Right forelimb (tissue), 1 donor: ENCODE results near the gene BCAT1.
A peak's percentile ranks its signal among the peaks of the same experiment; 100 is the strongest.
"Not testable (repeated sequence)": the region's sequence is repeated elsewhere in the genome, so short reads cannot be mapped to it uniquely, and the experiment has no call there.

ENCODE experiments used
- DNase-seq: peaks from one replicate; pipeline ENCODE4 v3.0.0-alpha.2; 2018

BCAT1 gene

GRCh38 chr12:24955853-24956252 lies 7.0 kb upstream of the BCAT1 start:
- no peak for DNase-seq

DNA sequence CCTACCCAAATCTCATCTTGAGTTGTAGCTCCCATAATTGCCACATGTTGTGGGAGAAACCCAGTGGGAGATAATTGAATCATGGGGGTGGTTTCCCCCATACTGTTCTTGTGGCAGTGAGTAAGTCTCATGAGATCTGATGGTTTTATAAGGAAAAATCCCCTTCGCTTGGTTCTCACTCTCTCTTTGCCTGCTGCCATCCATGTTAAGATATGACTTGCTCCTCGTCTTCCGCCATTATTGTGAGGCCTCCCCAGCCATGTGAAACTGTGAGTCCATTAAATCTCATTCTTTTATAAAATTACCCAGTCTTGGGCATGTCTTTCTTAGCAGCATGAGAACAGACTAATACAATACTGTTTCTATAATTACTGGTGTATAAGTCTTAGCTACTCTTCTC lies 6.5 kb upstream of the BCAT1 start:
- no peak for DNase-seq

GRCh38 chr12:24954261-24954660 lies 5.4 kb upstream of the BCAT1 start:
- DNase-seq, result no peak

GRCh38 chr12:24952389-24952788 lies 3.5 kb upstream of the BCAT1 start:
- no peak for DNase-seq

GRCh38 chr12:24950231-24950834 lies 1.4 kb upstream of the BCAT1 start:
- no peak for DNase-seq

DNA sequence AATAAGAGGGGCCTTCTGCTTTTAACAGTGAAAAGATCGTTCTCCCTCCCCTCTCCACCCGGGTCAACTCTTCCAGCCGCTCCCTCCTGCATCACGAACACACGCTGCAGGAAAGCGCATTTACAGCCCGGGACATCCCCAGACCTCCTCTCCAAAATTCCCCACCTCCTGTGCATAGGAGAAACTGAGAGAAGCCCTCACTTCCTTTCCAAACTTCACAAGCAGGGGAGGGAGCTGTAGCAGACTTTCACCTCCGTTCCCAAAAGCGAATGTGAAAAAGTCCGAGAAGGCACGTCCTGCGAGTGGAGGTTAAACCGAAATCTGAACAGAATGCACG lies 513 bp downstream of the BCAT1 start:
- DNase-seq, result peak; percentile 73

DNA sequence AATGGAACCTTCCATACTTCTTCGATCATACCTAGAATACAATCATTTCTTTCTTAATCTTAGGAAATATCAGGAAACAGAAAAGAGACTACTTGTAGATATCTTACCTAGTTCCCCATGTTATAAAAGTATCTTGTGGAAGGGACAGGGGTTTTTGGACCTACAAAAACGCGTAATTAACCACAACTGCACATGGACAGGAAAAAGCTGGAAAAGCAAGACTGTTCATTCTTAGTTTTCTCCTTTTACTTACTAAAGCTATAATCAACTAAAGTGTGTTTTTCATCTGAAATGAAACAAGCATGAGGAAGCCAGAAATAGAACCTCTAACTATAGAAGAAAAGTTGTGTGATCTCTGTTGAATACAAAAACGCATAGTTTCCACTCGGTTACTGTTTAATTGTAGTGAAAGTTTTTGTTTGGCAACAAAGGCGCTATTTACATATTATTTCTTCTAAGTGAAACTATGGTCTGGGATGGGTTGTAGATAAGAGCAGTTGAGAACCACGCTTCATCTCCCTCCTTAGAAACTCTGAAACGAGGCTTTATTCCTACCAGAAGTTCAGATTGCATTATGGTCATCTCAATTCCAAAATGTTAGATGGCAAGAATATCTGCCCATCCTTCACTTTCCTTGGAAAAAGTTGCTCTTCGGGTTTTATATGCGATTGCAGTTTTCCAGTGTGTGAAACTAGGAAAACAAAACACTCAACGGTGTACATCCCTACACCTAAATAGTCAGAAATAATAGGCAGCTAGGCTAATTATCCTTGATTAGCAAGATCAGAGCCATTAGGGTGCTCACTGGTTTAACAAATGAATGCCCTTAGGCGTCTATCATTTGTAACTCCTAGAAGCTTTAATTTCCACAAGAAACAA lies 1.1 kb downstream of the BCAT1 start:
- no peak for DNase-seq

- no peak for DNase-seq
Observed at GRCh38 chr12:24945845-24946244, 3.1 kb downstream of the BCAT1 start.

GRCh38 chr12:24945039-24945438 lies 3.9 kb downstream of the BCAT1 start:
- DNase-seq, result no peak

- no peak for DNase-seq
Observed at GRCh38 chr12:24944601-24944975, 4.3 kb downstream of the BCAT1 start.

GRCh38 chr12:24943947-24944600 lies 4.8 kb downstream of the BCAT1 start:
- DNase-seq, result no peak

DNA sequence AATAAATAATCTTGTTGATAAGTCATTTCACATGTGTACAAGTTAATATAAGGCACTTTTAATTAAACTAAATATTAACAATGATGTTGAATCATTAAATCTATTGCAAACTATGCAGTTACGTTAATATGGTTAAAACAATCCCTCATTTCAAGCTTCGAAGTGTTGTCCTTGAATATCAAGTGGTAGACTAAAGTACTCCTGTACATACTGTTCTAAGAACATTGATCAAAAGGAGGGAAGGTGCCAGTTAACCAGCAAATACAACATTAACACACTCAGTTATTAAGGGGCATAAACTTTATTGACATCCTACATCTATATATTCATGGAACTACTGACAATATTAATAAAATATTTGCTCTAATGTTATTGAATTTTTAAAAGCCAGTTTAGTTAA lies 8.7 kb downstream of the BCAT1 start:
- DNase-seq, result no peak

GRCh38 chr12:24939551-24939950 lies 9.3 kb downstream of the BCAT1 start:
- DNase-seq, result not testable (repeated sequence)

DNA sequence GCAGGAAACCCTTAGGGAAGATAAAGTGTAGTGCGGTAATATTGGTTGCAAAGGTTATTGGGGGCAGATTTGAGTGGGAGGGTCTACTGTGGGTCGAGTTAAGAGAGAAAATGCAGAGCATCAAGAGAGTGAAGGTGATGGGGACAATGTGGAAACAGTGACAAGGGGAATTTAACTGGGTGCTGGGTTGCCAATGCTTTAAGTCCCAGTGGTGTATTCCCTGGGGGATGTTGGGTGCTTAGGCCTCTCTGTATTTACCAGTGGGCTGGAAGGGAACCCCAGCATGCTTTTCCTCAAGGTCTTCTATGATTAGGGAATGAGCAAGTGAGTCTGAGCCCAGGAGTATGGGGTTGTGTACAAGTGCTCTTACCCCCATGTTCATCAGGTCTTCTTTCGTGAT lies 10.6 kb downstream of the BCAT1 start:
- no peak for DNase-seq

DNA sequence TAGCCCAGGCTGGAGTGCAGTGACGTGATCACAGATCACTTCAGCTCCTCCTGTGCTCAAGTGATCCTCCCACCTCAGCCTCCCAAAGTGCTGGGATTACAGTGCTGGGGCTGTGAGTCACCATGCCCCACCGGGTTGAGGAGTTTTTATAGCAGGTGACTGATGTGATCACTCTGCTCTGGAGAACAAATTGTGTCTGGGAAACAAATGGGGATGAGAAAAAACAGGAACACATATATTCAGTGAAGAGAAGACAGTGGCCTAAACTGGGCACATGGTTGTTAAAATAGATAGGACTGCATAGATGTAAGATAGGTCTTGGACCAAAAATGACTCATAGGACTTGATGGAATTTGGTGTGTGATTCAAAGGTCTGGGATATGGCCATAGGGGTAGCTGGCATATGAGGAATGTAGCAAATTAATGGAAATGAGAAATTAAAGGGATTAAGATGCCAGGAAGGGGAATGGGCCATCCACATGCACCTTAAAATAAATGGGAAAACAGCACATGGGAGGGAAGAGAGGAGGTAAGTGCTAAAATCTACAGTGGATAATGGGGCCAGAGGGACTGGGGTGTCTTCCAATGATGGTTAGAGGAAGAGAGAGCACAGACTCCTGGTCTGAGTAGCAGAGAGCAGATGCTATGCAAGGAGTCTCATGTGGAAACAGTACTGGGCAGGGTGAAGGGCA lies 11.2 kb downstream of the BCAT1 start:
- DNase-seq, result no peak

DNA sequence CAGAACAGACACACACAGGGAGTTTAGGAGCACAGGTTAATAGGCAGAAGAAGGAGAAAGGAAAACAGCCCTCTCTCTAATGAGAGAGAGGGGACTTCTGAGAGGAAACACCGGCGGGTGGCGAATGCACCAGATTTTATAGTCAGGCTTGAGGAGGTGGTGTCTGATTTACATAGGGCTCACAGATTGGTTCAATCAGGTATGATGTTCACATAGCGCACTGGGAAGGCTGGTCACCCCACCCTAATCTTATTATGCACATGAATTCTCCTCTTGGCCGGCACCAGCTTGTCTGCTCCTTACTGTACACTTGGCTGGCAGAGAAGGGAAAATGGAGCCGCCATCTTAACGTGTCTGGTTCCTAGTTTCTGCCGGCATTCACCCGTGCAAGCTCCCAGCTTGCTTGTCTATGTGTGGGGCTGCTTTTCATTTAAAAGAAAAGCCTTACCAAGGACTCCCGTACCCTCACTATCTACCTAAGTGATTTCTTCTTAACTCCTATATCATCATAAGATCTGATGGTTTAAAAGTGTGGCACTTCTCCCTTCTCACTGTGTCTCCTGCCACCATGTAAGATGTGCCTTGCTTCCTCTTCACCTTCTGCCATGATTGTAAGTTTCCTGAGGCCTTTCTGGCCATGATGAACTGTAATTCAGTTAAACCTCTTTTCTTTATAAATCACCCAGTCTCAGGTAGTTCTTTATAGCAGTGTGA lies 15.1 kb downstream of the BCAT1 start:
- DNase-seq, result no peak

GRCh38 chr12:24931666-24932405 lies 17.1 kb downstream of the BCAT1 start:
- no peak for DNase-seq

GRCh38 chr12:24929953-24930352 lies 18.9 kb downstream of the BCAT1 start:
- DNase-seq, result no peak

- not testable (repeated sequence) for DNase-seq
Observed at GRCh38 chr12:24928533-24929306, 20.2 kb downstream of the BCAT1 start.

GRCh38 chr12:24928131-24928530 lies 20.8 kb downstream of the BCAT1 start:
- no peak for DNase-seq

- not testable (repeated sequence) for DNase-seq
Observed at GRCh38 chr12:24926080-24926479, 22.8 kb downstream of the BCAT1 start.
